NCI-H2107 treated with DMSO at 0.1 percent for 48 hours (cell line): Measurements from ENCODE around the gene C4orf51.

Experiments used
- DNase-seq: peaks from one replicate; lab custom pipeline; 2025; ENCODE audit not compliant: unreplicated experiment; lab: John Stamatoyannopoulos, UW

The C4orf51 gene

GRCh38 chr4:145709336-145709735 lies 29.4 kb downstream of the C4orf51 start:
- peak; percentile 51 for DNase-seq

DNA sequence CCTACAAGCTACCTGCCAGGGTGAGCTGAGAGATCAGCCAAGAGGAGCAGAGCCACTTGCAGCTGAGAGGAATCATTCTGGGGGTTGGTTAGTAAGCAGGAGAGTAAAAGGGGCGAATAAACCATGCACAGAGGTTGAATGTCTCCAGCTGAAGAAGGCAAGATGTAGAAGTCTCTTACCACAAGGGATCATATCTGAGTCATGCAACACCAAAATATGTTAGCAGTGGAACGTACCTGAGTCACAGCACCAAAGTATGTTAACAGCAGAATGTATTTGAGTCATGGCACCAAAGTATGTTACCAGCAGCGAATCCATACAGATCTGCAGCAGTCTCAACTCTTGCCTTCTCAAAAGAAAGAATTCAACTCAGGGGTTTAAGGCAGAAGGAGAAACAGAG lies 29.9 kb downstream of the C4orf51 start:
- DNase-seq = no peak

GRCh38 chr4:145716200-145716599 lies 36.3 kb downstream of the C4orf51 start:
- DNase-seq = no peak

- no peak for DNase-seq
Observed at GRCh38 chr4:145716661-145717200, 36.8 kb downstream of the C4orf51 start.

- peak; percentile 67 for DNase-seq
Observed at GRCh38 chr4:145719752-145720624, 40.0 kb downstream of the C4orf51 start.

- DNase-seq = no peak
Observed at GRCh38 chr4:145720656-145721055, 40.7 kb downstream of the C4orf51 start.

DNA sequence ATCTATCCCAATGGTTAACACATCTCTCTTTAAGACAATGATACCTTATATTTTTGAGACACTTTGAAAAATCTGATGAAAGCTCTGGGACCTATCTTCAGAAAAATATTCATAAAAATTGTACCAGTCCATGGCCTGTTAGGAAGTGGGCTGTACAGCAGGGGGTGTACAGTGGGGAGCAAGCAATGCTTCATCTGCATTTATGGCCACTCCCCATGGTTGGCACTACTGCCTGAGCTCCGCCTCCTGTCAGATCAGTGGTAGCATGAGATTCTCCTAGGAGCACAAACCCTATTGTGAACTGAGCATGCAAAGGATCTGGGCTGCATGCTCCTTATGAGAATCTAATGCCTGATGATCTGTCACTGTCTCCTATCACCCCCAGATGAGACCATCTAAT lies 42.6 kb downstream of the C4orf51 start:
- no peak for DNase-seq

- DNase-seq = no peak
Observed at GRCh38 chr4:145723336-145723735, 43.4 kb downstream of the C4orf51 start.

- DNase-seq = no peak
Observed at GRCh38 chr4:145730026-145730425, 50.1 kb downstream of the C4orf51 start.

GRCh38 chr4:145731028-145731427 lies 51.1 kb downstream of the C4orf51 start:
- DNase-seq = peak; percentile 38

- no peak for DNase-seq
Observed at GRCh38 chr4:145732001-145732815, 52.3 kb downstream of the C4orf51 start.

- peak; percentile 22 for DNase-seq
Observed at GRCh38 chr4:145732895-145733880, 53.2 kb downstream of the C4orf51 start.

DNA sequence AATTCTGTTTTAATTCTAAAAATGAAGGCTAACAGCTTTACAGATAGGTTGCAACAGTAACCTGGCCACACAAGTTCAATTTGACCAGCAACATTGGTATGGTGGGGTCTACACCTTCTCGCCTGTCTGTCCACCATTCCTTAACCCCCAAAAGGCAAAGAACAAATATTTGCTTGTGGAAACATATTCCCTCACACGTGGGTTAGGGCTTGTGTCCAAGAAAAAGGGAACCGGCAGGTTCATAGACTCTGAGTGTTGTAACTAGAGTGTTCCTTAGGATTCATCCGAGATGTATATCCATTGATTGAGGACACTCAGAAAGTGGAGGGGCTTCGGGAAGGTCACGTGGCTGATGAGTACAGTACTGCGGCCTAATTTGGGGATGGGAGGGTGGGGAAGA lies 54.1 kb downstream of the C4orf51 start:
- DNase-seq = no peak

GRCh38 chr4:145734576-145735346 lies 54.8 kb downstream of the C4orf51 start:
- DNase-seq = no peak

GRCh38 chr4:145735347-145735675 lies 55.4 kb downstream of the C4orf51 start:
- DNase-seq = no peak

- no peak for DNase-seq
Observed at GRCh38 chr4:145735827-145736226, 55.9 kb downstream of the C4orf51 start.

GRCh38 chr4:145736241-145736831 lies 56.4 kb downstream of the C4orf51 start:
- DNase-seq = no peak

- DNase-seq = no peak
Observed at GRCh38 chr4:145739845-145740244, 59.9 kb downstream of the C4orf51 start.

- no peak for DNase-seq
Observed at GRCh38 chr4:145740806-145741205, 60.9 kb downstream of the C4orf51 start.

GRCh38 chr4:145743641-145744040 lies 63.7 kb downstream of the C4orf51 start:
- DNase-seq = no peak
